ENCODE measurements around the gene SLC13A2. TPM values are rescaled to one million over a fixed set of nuclear protein-coding genes. Genes with fewer than 3 reads are reported as not detected.
A peak's percentile ranks its signal among the peaks of the same experiment; 100 is the strongest.

The SLC13A2 gene
- total RNA-seq, 1 experiment from 2014 or later: not detected

DNA sequence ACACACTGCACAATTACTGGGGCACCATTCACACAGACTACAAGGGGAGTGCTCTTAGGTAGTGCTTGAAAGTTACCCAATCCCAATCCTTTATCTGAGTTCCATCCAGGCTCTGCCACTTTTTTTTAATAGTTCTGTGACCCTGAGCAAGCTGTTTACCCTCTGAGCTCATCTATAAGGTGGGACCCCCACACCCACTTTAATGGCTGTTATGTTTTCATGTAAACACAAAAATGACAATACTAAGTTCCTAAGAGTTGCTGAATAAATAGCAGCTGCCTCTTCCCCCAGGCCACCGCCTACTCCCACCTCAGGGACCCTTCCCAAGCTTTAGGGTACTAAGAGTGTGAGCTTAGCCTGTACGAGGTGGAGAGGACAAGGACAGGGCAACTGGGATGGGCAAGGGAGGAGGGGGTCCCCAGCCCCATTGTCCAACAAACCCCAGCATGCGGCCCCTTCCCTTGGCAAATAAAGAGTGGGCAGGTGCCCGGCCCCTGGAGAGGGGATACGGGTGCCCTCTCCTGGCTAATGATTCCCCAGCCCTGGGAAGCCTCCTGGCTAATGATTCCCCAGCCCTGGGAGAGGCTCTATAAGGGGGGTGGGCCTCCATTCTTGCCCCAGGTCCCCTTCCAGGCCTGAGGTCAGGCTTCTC, 14.6 kb downstream of the SLC13A2 start:
- in situ Hi-C loops (cut with HindIII; ENCODE audit: low sequenced_read_pairs): no loop called here
- DNase-seq (ENCODE audit: low spot score): no peak

DNA sequence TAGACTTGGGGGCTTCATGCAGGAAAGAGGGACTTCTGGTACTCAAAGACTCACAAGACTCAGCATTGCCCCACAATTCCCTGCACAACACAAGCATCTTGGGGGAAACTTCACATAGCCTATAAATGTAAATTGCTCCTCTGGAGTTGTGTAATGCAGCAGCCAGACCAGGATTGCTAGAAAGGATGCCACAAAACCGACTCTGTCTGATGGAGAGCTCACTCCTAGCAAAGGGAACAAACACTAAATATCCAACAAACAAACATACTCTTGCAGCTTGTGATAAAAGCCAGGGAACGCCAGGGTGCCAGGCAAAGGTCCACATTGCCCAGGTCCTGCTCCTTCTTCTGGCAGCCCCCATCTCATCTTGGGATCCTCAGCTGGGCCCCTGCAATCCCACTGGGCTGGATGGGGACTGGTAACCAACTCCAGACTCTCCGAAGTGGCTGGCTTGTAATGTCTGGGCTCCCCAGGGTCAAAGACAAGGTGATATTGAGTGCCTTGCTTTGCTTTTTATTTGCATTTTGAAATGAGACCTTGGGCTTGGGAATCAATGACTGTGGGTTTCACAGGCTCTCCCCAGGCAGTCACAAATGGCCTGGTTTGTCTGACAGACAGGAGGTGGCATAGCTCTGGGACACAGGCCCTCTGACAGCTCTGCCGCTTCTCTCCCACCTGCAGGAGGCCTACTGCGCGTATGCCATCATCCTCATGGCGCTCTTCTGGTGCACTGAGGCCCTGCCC, 15.3 kb downstream of the SLC13A2 start:
- in situ Hi-C loops (cut with HindIII; ENCODE audit: low sequenced_read_pairs): no loop called here
- DNase-seq (ENCODE audit: low spot score): no peak

DNA sequence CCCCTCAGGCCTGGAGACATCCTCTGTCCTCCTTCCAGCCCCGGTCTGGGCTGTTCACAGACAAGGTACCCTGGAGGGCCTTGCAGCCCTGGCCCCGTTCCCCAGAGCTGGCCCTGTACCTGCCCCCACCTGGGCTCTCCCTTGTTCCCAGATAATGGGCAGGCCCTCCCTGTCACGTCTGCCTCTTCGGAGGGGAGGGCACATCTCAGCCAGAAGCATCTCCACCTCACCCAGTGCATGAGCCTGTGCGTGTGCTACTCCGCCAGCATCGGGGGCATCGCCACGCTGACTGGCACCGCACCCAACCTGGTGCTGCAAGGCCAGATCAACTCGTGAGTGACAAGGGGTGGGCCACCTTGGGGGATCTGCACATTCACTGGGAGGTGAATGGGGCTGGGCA, 17.8 kb downstream of the SLC13A2 start:
- in situ Hi-C loops (cut with HindIII; ENCODE audit: low sequenced_read_pairs): no loop called here
- DNase-seq (ENCODE audit: low spot score): no peak

DNA sequence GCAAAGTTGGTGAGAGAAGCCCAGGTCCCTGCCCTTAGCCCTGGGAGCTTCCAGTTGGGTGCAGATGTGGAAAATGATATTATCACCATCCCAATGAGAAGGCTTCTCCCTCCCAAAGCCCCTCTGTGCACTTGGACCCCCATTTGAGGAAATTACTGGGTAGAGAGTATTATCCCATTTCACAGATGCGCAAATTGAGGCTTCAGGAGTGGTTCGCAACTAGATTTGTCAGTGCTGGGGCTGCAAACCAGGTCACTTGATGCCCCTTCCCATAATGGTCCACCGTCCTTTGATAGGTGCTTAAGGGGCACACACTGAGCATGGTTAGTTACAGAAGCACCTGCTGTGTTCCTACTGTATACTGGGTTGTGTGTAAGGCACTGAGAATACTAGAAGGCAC, 18.4 kb downstream of the SLC13A2 start:
- in situ Hi-C loops (cut with HindIII; ENCODE audit: low sequenced_read_pairs): no loop called here
- DNase-seq (ENCODE audit: low spot score): no peak

DNA sequence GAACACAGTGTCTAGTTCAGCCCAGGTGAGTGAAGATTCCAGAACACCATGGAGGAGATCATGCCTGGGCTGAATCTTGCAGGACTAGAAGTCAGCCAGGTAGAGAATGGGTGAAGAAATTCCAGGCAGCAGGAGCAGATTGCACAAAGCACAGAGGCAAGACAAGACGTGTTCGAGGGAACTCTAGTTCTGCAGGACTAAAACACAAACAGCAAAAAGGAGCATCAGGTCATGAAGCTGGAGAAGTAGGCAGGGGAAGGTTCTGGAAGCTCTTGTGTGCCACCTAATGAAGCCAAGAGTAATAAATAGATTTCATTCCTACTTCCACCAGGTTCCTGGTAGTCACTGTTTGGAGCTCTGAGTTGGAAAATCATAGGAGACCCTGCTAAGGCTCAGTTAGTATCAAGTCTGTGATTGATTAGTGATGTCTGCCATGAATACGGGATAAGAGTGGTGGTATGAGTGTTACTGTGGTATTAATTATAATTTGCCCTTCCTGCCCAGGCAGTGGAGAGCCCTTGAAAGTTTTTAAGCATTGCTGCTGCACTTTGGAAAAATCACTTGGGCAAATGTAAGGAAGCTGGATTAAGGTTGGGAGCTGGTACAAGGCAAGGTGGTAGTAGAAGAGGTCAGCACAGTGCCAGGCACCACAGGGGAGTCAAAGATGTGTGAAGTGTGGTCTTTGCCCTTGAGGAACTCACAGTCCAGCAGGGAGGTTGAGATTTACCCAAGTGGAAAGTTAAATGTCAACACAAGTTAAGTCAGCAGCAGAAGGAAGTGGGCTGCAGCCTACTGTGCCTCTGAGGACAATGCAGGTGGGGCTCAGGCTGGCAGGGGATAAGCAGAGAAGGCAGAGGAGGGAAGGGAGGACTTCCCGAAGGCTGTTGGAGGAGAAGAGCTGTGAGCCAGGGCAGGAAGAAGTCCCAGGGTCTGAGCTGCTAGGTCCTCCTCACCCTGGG, 19.2 kb downstream of the SLC13A2 start:
- in situ Hi-C loops (cut with HindIII; ENCODE audit: low sequenced_read_pairs): no loop called here

DNA sequence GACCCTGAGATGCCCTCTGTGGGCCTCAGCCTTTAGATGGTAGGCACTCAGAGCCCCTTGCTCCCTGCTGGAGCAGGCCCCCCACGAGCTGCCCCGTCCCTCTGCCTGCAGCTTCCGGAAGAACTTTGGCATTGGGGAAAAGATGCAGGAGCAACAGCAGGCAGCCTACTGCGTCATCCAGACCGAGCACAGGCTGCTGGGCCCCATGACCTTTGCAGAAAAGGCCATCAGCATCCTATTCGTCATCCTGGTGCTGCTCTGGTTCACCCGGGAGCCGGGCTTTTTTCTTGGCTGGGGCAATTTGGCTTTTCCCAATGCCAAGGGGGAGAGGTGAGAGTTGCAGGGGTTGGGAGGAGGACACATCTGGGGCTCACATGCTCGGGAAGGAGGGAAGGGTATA, 20.0 kb downstream of the SLC13A2 start:
- in situ Hi-C loops (cut with HindIII; ENCODE audit: low sequenced_read_pairs): no loop called here
- no peak for DNase-seq (ENCODE audit: low spot score)

More for the DNA sequence above, 19.2 kb downstream of the SLC13A2 start:
- DNase-seq (ENCODE audit: low spot score): peak; percentile 5

DNA sequence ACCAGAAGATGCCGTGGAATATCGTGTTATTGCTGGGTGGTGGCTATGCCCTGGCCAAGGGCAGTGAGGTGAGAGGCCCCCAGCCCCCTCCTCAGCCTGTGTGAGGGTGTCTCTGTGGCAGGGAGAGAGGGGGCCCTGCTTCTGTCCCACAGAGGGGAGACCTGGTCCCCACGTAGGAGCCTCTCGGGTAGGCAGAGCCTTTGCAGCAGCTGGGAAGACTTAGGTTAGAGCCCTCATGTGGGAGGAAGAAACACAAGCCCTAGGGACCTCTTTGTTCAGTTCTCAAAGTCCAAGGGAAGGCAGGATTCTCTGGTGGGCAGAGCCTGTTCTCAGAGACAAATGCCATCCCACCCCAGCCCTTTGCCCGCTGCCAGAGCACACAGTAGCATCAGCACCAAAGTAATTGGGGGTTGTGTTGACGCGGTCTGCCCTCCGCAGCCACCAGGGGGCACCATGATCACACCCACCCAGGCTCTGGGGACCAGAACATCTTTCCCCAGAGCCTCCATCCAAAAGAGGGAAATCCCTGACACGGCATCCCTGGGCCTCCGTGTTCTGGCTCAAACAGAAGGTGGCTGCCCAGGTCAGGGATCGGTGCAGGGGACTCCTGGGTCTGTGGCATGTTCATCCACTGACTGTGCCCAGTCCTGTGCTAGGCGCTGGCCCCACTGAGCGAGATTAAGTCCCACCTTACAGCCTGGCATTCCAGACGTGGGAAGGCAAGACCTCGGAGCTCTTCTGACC, 21.2 kb downstream of the SLC13A2 start:
- in situ Hi-C loops (cut with HindIII; ENCODE audit: low sequenced_read_pairs): loop anchor here (5.0 kb wide), 1 partner anchor 53 kb away; no protein-coding TSS in a partner anchor
- peak; percentile 65 for DNase-seq (ENCODE audit: low spot score)

DNA sequence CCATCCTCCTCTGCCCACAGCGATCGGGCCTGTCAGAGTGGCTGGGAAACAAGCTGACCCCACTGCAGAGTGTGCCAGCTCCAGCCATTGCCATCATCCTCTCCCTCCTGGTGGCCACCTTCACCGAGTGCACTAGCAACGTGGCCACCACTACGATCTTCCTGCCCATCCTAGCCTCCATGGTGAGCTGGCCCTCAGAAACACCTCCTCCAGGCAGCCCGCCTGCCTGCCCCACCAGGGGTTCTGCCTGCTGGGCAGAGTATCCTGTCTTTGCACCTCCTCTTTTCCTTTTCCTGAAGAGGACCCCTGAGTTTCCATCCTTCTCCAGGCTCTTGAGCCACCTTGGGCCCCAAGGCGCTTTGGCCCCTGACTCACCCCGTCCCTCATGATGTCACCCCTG, 22.2 kb downstream of the SLC13A2 start:
- no peak for DNase-seq (ENCODE audit: low spot score)
- in situ Hi-C loops (cut with HindIII; ENCODE audit: low sequenced_read_pairs): loop anchor here (5.0 kb wide), 1 partner anchor 52 kb away; no protein-coding TSS in a partner anchor

DNA sequence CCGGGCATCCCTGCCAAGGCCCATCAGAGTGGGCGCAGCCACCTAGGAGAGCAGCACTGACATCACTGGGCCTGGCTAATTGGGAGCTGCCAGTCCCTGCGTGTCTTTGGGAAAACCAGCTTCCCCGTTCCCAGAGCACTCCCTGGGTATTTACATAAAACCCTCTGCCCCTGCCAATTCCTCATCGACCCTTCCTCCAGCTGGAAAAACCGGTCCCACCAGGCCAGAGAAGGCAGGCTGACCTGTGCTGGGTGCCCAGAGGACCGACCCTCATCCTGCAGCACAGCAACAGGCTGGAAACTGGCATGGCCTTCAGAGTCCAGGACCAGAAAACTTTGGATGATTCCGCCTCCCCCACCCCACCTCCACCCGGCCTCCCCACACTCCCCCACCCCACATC, 24.5 kb downstream of the SLC13A2 start:
- DNase-seq (ENCODE audit: low spot score): no peak
- in situ Hi-C loops (cut with HindIII; ENCODE audit: low sequenced_read_pairs): loop anchor here (5.0 kb wide), 1 partner anchor 49 kb away; no protein-coding TSS in a partner anchor

DNA sequence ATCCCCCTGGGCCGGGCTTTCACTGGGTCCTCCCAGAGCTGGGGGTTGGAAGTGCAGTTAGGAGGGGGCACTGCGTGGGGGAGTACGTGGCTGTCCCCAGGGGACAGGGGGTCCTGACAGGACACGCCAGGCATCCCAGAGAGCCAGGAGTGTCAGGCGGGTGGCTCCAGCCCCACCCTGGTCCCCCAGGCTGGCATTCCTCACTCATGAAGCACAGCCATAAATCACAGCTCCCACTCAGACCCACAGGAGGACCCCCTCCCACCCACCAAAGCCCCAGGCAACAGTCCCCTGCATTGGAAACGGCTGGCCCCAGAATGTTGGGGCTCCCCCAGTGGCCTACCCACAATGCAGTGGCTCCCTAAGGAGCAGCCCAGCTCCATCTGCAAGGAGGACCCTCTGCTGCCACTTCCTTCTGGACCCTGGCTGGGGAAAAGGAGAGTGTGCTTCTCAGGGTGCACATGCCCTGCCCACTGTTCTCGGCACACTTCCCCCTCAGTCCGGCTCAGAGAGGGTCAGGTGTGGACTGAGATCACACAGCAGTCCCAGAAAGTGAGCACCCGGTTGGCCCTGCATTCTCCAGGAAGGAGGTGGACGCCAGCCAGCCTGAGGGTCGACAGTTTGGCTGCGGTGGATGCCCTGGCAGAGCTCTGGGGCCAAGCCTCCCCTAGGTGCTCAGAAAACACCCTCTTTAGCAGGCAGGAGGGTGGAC, 25.4 kb downstream of the SLC13A2 start:
- in situ Hi-C loops (cut with HindIII; ENCODE audit: low sequenced_read_pairs): loop anchor here (5.0 kb wide), 1 partner anchor 48 kb away; no protein-coding TSS in a partner anchor
- DNase-seq (ENCODE audit: low spot score): no peak

DNA sequence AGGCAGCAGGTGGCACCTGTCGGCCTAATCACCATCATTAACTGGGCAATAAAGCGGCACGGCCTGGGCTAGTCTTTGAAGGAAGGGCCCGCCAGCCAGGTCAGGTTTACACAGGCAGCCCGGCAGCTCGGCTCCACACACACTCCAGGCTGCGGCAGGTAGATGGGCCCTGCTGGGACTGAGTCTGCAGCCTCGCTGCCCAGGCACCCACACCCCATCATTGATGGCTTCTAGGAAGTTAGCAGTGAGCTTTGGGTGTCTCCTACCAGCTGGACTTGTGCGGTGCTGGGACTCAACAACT, 25.9 kb downstream of the SLC13A2 start:
- in situ Hi-C loops (cut with HindIII; ENCODE audit: low sequenced_read_pairs): loop anchor here (5.0 kb wide), 1 partner anchor 48 kb away; no protein-coding TSS in a partner anchor
- DNase-seq (ENCODE audit: low spot score): no peak

DNA sequence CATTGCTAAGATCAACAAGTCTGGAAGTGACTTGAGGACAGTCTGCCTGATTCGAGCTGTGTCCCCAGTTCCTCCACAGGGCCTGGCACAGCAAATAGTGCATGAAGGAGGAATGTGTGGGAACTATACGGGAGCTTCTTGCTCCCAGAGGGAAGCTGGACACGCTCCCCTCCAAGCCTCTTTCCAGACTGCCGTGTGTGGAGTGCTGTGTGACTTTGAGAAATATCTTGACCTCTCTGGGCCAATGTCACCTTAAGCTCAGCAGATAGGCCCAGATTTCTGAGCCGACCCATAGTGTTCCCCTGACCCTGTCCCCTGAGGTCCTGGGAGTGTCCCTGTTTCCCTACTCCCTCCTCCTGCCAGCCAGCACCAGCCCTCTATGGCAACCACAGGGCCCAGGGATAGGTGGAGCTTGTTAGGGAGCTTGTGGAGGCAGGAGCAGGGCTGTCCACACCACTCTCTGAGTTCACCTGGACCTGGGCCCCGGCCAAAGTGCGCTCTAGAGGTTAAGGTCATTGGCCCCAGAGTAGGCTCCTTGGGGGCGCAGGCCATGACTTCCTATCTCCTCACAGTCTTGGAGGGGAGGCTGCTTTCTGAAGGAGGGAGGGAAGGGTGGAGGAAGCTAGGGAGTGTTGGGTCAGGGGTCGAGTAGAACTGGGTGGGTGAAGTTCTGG, 26.4 kb downstream of the SLC13A2 start:
- in situ Hi-C loops (cut with HindIII; ENCODE audit: low sequenced_read_pairs): loop anchor here (5.0 kb wide), 1 partner anchor 47 kb away; no protein-coding TSS in a partner anchor
- no peak for DNase-seq (ENCODE audit: low spot score)

DNA sequence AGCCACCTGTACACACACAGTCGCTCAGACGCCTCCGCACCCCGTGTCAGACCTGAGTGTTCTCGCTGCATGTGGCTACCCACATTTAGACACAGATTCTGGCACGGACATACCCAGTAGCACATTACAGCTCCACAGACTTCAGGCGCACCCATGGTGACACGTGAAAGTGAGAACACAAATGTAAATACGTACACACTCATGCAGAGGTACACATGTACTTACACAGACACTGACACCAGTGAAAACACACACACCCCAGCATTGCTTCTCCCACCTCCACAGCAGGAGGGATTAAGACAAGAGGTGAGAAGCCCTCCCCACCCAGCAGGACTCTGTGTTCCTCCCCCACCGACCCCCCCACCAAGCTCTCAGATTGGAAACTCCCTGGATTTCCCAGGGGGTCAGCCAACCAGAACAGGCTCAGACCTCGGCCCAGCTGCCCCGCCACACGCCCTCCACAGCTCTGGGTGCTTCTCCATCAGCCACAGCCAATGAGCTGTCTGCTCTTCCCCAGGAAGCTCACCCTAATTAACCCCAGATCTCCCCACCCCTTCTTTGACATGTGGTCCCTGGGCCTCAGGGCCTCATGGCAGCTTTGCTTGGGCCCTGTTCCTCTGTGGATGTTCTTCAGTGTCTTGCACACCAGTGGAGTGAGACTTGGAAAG, 27.4 kb downstream of the SLC13A2 start:
- in situ Hi-C loops (cut with HindIII; ENCODE audit: low sequenced_read_pairs): no loop called here
- DNase-seq (ENCODE audit: low spot score): no peak

DNA sequence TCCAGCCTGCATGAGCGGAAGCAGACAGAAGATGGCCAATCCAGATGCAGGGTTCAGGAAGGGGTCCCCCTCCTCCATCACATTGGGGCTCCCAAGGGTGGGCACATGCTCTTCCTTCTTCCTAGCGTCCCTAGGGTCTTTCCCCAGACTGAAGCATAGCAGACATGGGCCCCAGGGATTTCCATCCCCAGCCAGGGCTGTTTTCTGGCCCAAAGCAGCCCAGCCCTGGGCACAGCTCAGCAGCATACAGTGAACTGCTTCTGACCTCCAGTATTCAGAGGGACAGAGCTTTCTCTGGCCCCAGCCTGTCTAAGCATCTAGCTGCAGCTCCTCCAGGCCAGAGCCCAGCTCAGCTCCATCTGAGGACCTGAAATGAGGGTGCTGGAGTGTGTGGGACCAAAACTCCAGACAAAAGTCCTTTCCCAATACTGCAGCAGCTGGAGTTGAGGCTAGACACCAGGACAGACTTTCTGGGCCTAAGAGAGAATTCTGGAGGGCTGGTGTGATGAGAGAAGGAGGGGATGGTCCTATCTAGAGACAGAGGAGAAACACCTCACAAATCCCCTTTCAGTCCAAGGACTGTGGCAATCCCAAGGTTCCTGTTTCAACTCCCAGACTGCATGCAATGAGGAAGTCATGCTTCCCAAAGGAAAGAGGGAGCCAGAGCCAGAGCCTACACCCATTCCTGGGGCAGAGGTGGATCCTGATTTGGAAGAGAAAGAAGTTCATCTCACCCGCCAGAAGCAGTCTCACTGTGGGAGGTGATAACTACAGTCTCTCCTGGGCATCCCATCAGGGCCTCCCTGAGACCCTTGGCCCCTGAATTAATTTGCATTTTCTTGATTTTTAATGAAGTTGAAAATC, 28.2 kb downstream of the SLC13A2 start:
- no peak for DNase-seq (ENCODE audit: low spot score)
- in situ Hi-C loops (cut with HindIII; ENCODE audit: low sequenced_read_pairs): no loop called here

DNA sequence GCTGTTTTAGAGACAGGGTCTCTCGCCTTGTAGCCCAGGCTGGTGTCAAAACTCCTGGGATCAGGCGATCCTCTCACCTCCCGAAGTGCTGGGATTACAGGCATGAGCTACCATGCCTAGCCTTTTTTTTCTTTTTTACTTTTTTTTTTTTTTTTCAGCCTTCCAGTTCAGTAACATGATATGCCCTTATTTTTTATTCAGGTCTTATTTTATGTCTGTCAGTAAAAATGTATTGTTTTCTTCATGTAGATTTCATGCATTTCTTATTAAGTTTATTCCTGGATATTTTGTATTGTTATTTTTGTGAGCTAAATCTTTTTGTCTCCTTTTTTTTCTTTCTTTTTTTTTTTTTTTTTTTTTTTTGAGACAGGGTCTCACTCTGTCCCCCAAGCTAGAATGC, 30.0 kb downstream of the SLC13A2 start:
- in situ Hi-C loops (cut with HindIII; ENCODE audit: low sequenced_read_pairs): no loop called here
- no peak for DNase-seq (ENCODE audit: low spot score)

DNA sequence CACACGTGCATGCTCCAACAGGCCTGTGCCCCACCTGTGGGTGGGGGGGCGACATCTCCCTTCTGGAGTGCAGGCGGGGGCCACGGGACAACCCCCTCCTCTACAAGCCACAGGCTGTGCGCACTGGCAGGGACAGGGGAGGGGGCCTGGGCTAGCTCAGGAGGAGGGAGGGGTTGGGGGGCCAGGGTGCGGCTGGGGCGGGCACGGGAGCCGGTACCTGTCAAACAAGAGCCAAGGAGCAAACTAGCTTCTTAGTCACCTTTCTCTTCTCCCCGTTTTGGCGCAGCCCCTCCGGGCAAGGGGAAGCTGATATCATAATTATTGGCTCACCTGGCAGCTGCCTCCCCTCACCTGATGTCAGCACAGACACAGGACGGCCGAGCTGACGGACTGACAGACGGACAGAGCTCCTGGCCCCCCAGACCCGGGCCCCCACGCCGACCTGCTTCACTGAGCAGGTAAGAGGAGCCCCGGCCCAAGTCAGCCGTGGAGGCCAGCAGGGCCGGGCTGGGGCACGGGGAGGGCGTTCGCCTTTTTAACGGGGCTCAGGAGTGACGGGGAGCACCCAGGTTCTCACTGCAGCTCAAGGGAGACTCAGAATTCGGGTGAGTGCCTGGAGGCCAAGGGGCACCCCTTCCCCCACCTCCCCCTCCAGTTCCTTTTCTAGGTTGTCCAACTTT, 32.7 kb downstream of the SLC13A2 start, which contains the start of gene FOXN1:
Gene FOXN1, plus strand, starts transcription at position 363 of the 680 bp plus-strand sequence. CDS start 17,622 bp downstream, outside the sequence.
- no peak for DNase-seq (ENCODE audit: low spot score)
- in situ Hi-C loops (cut with HindIII; ENCODE audit: low sequenced_read_pairs): no loop called here
